ENCODE data around the gene PNPO. TPM values are rescaled to one million over a fixed set of nuclear protein-coding genes. Genes with fewer than 3 reads are reported as not detected.

PNPO gene
- total and polyA plus RNA-seq, 2 of the 13 experiments (the other 11 are each of a cell fraction or from before 2014, with no cell fraction given), result 47.9 to 63.3 TPM

- TF ChIP-seq GATAD2A (CRISPR knock-in tag; IDR thresholded peaks at IDR 0.05) (peak; percentile 38; the same call in 1 of the 2 replicates), STAG1 (CRISPR knock-in tag; IDR thresholded peaks at IDR 0.05) (peak; percentile 17; the same call in 1 of the 2 replicates), ZSCAN9 (CRISPR knock-in tag; IDR thresholded peaks at IDR 0.05; ENCODE audit: borderline replicate concordance) (no peak), NFATC3 (CRISPR knock-in tag; IDR thresholded peaks at IDR 0.05) (no peak), ZBTB2 (CRISPR knock-in tag; IDR thresholded peaks at IDR 0.05; ENCODE audit: low read depth) (no peak), ZNF264 (CRISPR knock-in tag; IDR thresholded peaks at IDR 0.05) (no peak), ATF1 (CRISPR knock-in tag; IDR thresholded peaks at IDR 0.05) (peak; percentile 37; the same call in 1 of the 2 replicates), ZNF274 (CRISPR knock-in tag; IDR thresholded peaks at IDR 0.05) (no peak), PCBP2 (optimal IDR thresholded peaks at IDR 0.05; ENCODE audit: low read depth, low read length, poor library complexity, severe bottlenecking) (no peak), ZFAT (CRISPR knock-in tag; conservative IDR thresholded peaks at IDR 0.05) (no peak), NR2F6 (IDR thresholded peaks at IDR 0.05) (peak; percentile 13; the same call in 1 of the 2 replicates), NR2F6 (CRISPR knock-in tag; IDR thresholded peaks at IDR 0.05) (no peak), PRDM10 (CRISPR knock-in tag; IDR thresholded peaks at IDR 0.05; ENCODE audit: low read depth) (no peak), RERE (CRISPR knock-in tag; IDR thresholded peaks at IDR 0.05; ENCODE audit: low read depth) (no peak), PAXIP1 (CRISPR knock-in tag; conservative IDR thresholded peaks at IDR 0.05) (no peak; the same call in 1 of the 2 replicates), ZNF619 (CRISPR knock-in tag; IDR thresholded peaks at IDR 0.05) (no peak), ATF7-NPFF (CRISPR knock-in tag; IDR thresholded peaks at IDR 0.05; ENCODE audit: low read depth) (no peak)
These were observed 5.6 kb downstream of the PNPO start (continued) for GRCh38 chr17:47946929-47947397.
